SIG-M5 treated with dmso at 0.1 percent for 504 hours (cell line): ENCODE data around the gene DHRS4L2.
"Not testable (repeated sequence)": the region's sequence is repeated elsewhere in the genome, so short reads cannot be mapped to it uniquely, and the experiment has no call there.

ENCODE experiments used
- DNase-seq: peaks from one replicate; lab custom pipeline; 2025; ENCODE audit not compliant: unreplicated experiment; lab: John Stamatoyannopoulos, UW

The DHRS4L2 gene

GRCh38 chr14:23988607-23989363, at the start of gene DHRS4L2:
Gene DHRS4L2 (plus strand): TSS chr14:23988929. CDS start chr14:23988948, 19 bp downstream.
- DNase-seq: peak; percentile 79

GRCh38 chr14:23939607-23940326, 49.0 kb upstream of the DHRS4L2 start:
- DNase-seq: no peak

- DNase-seq: no peak
Observed at GRCh38 chr14:23941230-23941629, 47.5 kb upstream of the DHRS4L2 start.

- no peak for DNase-seq
Observed at GRCh38 chr14:23941669-23942068, 47.1 kb upstream of the DHRS4L2 start.

GRCh38 chr14:23942587-23942986, 46.1 kb upstream of the DHRS4L2 start:
- DNase-seq: no peak

- not testable (repeated sequence) for DNase-seq
Observed at GRCh38 chr14:23949069-23949468, 39.7 kb upstream of the DHRS4L2 start.

GRCh38 chr14:23950411-23951135, 38.2 kb upstream of the DHRS4L2 start:
- peak; percentile 11 for DNase-seq

GRCh38 chr14:23951136-23951466, 37.6 kb upstream of the DHRS4L2 start:
- not testable (repeated sequence) for DNase-seq

- DNase-seq: no peak
Observed at GRCh38 chr14:23951590-23952201, 37.0 kb upstream of the DHRS4L2 start.

GRCh38 chr14:23953116-23953463, 35.6 kb upstream of the DHRS4L2 start:
- DNase-seq: not testable (repeated sequence)

GRCh38 chr14:23953464-23954278, 35.1 kb upstream of the DHRS4L2 start, which contains the start of gene DHRS4:
Gene DHRS4 (plus strand): TSS chr14:23953770. CDS start chr14:23953789, 19 bp downstream.
- peak; percentile 67 for DNase-seq

GRCh38 chr14:23954279-23954614, 34.5 kb upstream of the DHRS4L2 start:
- not testable (repeated sequence) for DNase-seq

- DNase-seq: not testable (repeated sequence)
Observed at GRCh38 chr14:23954965-23955364, 33.8 kb upstream of the DHRS4L2 start.

GRCh38 chr14:23955811-23956210, 32.9 kb upstream of the DHRS4L2 start:
- DNase-seq: not testable (repeated sequence)

- DNase-seq: not testable (repeated sequence)
Observed at GRCh38 chr14:23957913-23958569, 30.7 kb upstream of the DHRS4L2 start.

- DNase-seq: not testable (repeated sequence)
Observed at GRCh38 chr14:23960899-23961298, 27.8 kb upstream of the DHRS4L2 start.

GRCh38 chr14:23961704-23962103, 27.0 kb upstream of the DHRS4L2 start:
- not testable (repeated sequence) for DNase-seq

- DNase-seq: not testable (repeated sequence)
Observed at GRCh38 chr14:23969130-23969480, 19.6 kb upstream of the DHRS4L2 start.

GRCh38 chr14:23969481-23970282, 19.0 kb upstream of the DHRS4L2 start:
- not testable (repeated sequence) for DNase-seq
